GM21390 (cell line): ENCODE data around the gene DPP8.
"Not testable (repeated sequence)": the region's sequence is repeated elsewhere in the genome, so short reads cannot be mapped to it uniquely, and the experiment has no call there.

Source experiments
- ATAC-seq: cut with Tn5 transposase; IDR thresholded peaks from one replicate; pipeline ENCODE4 v1.9.1; 2021; ENCODE audit not compliant: unreplicated experiment

Gene DPP8

GRCh38 chr15:65405791-65406423, 111.6 kb downstream of the DPP8 start:
- ATAC-seq: no peak

- ATAC-seq: no peak
Measured at GRCh38 chr15:65404186-65404872, 113.2 kb downstream of the DPP8 start.

GRCh38 chr15:65402961-65403360, 114.5 kb downstream of the DPP8 start:
- no peak for ATAC-seq

- ATAC-seq: no peak
Measured at GRCh38 chr15:65401611-65402240, 115.8 kb downstream of the DPP8 start.

- no peak for ATAC-seq
Measured at GRCh38 chr15:65400760-65401610, 116.5 kb downstream of the DPP8 start.

GRCh38 chr15:65399997-65400396, 117.5 kb downstream of the DPP8 start:
- no peak for ATAC-seq

GRCh38 chr15:65399001-65399706, 118.3 kb downstream of the DPP8 start:
- no peak for ATAC-seq

GRCh38 chr15:65398486-65398885, 119.0 kb downstream of the DPP8 start:
- ATAC-seq: not testable (repeated sequence)

- no peak for ATAC-seq
Measured at GRCh38 chr15:65396965-65397317, 120.5 kb downstream of the DPP8 start.

GRCh38 chr15:65396283-65396964, 121.1 kb downstream of the DPP8 start:
- ATAC-seq: no peak

- ATAC-seq: no peak
Measured at GRCh38 chr15:65395567-65396202, 121.8 kb downstream of the DPP8 start.

GRCh38 chr15:65394936-65395335, 122.6 kb downstream of the DPP8 start:
- no peak for ATAC-seq

GRCh38 chr15:65394280-65394789, 123.2 kb downstream of the DPP8 start:
- no peak for ATAC-seq

GRCh38 chr15:65393557-65393956, 123.9 kb downstream of the DPP8 start:
- no peak for ATAC-seq

- ATAC-seq: no peak
Measured at GRCh38 chr15:65393091-65393490, 124.4 kb downstream of the DPP8 start.
